22Rv1 (cell line): ENCODE measurements around the gene HORMAD1.

Experiments used
- ZFX ChIP-seq: fragments of 450-650 bp; IDR thresholded peaks from 2 replicates; pipeline ENCODE4 v1.6.1; 2017; ENCODE audit warnings: antibody characterized with exemption, borderline replicate concordance
- TF ChIP-seq, protein P1 (sequence below): fragments of 450-650 bp; IDR thresholded peaks from 2 replicates; pipeline ENCODE4 v1.5.1; 2017; ENCODE audit warnings: mild to moderate bottlenecking

DNA sequence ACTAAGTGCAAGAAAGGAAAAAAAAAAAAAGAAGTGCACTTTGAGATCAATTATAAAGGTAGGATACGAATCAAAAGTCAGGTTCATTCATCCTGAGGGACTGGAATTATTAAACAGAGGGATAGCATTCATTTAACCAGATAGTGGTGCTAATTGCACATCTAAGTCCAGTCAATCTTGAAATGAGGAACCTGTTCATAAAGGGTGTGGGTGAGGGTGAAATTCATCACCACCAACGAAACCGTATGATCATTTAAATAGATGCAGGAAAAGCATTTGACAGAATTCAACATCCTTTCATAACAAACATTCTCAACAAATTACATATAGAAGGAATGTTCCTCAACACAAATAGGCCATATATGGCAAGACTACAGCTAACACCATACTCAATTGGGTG is 39.3 kb upstream of the HORMAD1 start:
- TF ChIP-seq, protein P1, sequence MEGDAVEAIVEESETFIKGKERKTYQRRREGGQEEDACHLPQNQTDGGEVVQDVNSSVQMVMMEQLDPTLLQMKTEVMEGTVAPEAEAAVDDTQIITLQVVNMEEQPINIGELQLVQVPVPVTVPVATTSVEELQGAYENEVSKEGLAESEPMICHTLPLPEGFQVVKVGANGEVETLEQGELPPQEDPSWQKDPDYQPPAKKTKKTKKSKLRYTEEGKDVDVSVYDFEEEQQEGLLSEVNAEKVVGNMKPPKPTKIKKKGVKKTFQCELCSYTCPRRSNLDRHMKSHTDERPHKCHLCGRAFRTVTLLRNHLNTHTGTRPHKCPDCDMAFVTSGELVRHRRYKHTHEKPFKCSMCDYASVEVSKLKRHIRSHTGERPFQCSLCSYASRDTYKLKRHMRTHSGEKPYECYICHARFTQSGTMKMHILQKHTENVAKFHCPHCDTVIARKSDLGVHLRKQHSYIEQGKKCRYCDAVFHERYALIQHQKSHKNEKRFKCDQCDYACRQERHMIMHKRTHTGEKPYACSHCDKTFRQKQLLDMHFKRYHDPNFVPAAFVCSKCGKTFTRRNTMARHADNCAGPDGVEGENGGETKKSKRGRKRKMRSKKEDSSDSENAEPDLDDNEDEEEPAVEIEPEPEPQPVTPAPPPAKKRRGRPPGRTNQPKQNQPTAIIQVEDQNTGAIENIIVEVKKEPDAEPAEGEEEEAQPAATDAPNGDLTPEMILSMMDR, result no peak
- TF ChIP-seq ZFX, result no peak
